GM06990 (cell line): Measurements from ENCODE around the gene CYS1.
"Not testable (repeated sequence)": the region's sequence is repeated elsewhere in the genome, so short reads cannot be mapped to it uniquely, and the experiment has no call there.

Experiments used
- DNase-seq: peaks from one replicate; pipeline ENCODE4 v3.0.0-alpha.2; 2011; ENCODE audit not compliant: insufficient read length; ENCODE audit errors: extremely low read depth
- H3K27me3 ChIP-seq: replicated peaks from 2 replicates; pipeline ENCODE4 v1.6.0; 2011; ENCODE audit warnings: low read length; ENCODE audit not compliant: control insufficient read depth, insufficient read depth
- H3K36me3 ChIP-seq: 2 replicates; pipeline ENCODE4 v1.5.1; 2011; ENCODE audit warnings: low read length; ENCODE audit not compliant: control insufficient read depth, insufficient read depth
- H3K4me3 ChIP-seq: replicated peaks from 2 replicates; pipeline ENCODE4 v1.5.1; 2011; ENCODE audit warnings: low read depth, mild to moderate bottlenecking, control low read depth, low read length
- TF ChIP-seq, protein P1 (sequence below): IDR thresholded peaks from 2 replicates; pipeline ENCODE4 v1.5.1; 2011; ENCODE audit warnings: low read length, control low read depth, mild to moderate bottlenecking, inconsistent platforms; ENCODE audit not compliant: insufficient read depth, poor library complexity, severe bottlenecking

The CYS1 gene

DNA sequence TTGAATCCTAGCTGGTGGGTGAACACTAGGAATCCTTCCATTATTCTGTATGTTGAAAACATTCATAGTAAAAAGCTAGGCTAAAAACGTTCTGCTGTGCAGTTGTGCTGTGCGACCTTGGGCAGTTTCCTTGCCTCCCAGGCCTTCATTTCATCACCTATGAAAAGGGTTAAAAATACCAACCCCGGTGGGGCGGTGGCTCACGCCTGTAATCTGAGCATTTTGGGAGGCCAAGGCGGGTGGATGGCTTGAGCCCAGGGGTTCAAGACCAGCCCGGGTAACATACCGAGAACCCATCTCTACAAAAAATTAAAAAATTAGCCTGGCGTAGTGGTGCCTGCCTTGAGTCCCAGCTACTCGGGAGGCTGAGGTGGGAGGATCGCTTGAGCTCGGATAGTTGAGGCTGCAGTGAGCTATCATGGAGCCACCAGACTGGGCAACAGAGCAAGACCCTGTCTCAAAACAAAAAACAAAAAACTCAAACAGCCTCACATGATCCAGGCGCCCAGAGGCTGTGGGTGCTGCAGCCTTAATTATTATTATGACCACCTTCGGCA lies 39.5 kb upstream of the CYS1 start:
- Histone ChIP-seq H3K27me3 (no peaks in the 10 kb centered on the region), H3K4me3 (peak overlapping the region; percentile 90), H3K36me3 (no peaks in the 10 kb centered on the region)
- DNase-seq, result no peak
- TF ChIP-seq, protein P1, sequence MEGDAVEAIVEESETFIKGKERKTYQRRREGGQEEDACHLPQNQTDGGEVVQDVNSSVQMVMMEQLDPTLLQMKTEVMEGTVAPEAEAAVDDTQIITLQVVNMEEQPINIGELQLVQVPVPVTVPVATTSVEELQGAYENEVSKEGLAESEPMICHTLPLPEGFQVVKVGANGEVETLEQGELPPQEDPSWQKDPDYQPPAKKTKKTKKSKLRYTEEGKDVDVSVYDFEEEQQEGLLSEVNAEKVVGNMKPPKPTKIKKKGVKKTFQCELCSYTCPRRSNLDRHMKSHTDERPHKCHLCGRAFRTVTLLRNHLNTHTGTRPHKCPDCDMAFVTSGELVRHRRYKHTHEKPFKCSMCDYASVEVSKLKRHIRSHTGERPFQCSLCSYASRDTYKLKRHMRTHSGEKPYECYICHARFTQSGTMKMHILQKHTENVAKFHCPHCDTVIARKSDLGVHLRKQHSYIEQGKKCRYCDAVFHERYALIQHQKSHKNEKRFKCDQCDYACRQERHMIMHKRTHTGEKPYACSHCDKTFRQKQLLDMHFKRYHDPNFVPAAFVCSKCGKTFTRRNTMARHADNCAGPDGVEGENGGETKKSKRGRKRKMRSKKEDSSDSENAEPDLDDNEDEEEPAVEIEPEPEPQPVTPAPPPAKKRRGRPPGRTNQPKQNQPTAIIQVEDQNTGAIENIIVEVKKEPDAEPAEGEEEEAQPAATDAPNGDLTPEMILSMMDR, result no peak

DNA sequence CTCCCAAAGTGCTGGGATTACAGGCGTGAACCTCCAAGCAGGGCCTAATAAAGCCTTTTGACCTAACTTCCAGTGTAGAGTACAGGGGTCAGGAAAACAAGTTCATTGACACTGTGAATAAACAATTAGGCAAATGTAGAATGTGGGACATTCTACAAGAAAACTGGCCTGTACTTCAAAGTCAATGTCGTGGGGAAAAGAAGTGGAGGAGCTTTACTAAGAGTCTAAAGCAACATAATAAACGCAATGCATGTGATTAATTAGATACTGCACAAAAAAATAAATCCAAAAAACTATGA lies 38.8 kb upstream of the CYS1 start:
- no peak for DNase-seq
- H3K27me3 ChIP-seq, result no peaks in the 10 kb centered on the region
- H3K4me3 ChIP-seq, result no peak overlapping the region
- TF ChIP-seq, protein P1, result no peak
- H3K36me3 ChIP-seq, result no peaks in the 10 kb centered on the region

DNA sequence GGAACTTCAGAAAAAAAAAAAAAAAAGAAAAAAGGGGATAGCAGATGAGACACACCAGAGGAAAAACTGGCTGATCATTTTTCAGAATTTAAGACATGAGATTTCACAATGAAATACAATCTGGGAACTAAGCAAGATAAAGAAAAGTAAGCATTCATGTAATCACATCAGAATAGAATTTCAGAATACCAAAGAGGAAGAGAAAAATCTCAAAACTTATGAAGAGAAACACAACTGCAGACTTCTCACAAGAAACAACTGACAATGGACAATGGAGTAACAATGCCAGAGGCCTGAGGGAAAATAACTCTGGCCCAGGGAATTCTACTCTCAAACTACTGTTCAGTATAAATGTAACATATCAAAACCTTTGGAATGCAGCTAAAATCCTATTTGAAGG lies 29.1 kb upstream of the CYS1 start:
- DNase-seq, result no peak
- Histone ChIP-seq H3K4me3 (no peak overlapping the region), H3K27me3 (no peaks in the 10 kb centered on the region), H3K36me3 (no peaks in the 10 kb centered on the region)
- TF ChIP-seq, protein P1, result no peak

DNA sequence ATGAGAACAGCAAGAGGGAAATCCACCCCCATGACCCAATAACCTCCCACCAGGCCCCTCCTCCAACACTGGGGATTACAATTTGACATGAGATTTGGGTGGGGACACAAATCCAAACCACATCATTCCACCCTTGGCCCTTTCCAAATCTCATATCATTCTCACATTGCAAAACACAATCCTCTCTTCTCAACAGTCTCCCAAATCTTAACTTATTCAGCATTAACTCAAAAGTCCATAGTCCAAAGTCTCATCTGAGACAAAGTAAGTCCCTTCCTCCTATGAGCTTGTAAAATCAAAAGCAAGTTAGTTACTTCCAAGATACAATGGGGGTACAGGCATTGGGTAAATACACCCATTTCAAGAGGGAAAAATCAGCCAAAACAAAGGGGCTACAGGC lies 24.7 kb upstream of the CYS1 start:
- H3K36me3 ChIP-seq, H3K27me3 ChIP-seq, H3K4me3 ChIP-seq, DNase-seq: not testable (repeated sequence)

DNA sequence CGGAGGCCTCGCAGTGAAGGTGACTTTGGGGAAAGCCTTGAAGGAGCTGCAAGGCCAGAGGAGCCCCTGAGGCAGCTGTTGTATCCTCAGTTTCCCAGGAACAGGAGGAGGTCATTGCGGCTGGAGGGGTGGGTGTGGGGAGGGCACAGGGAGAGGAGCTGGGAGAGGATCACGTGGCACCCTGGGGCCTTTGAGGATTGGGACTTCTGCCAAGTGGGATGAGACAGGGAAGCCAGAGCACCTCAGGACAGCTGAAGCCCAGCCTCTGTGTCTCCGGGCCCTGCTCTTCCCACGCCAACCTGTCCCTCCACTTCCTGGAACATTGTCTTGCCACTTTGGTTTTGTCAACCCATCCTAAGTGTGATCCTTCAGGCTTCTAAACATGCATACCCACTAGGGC lies 23.0 kb upstream of the CYS1 start:
- DNase-seq, result no peak
- Histone ChIP-seq H3K4me3 (no peak overlapping the region), H3K36me3 (no peaks in the 10 kb centered on the region), H3K27me3 (no peaks in the 10 kb centered on the region)
- TF ChIP-seq, protein P1, result no peak

DNA sequence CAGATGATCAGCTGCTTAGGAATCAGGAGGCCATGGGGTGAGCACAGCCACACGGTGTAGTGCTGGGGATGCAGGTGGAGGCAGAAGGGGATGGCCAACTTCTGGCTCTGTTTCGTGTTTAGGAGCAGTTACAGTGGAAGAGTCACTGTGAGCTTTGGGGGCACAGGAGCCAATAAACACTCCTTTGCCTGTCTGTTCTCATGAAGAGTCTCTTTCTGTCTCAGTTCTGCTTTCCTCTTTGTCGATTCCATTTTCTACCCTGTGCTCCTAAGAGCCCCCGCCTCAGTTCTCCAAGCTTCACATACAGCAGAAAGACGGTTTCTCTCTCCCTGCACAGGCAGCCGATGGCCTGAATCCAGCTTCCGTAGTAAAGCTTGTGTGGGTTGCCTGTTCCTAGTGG lies 21.3 kb upstream of the CYS1 start:
- DNase-seq, result no peak
- Histone ChIP-seq H3K4me3 (no peak overlapping the region), H3K27me3 (no peaks in the 10 kb centered on the region), H3K36me3 (no peaks in the 10 kb centered on the region)
- TF ChIP-seq, protein P1, result no peak
